A549 (cell line): ENCODE data around the gene GSE1. TPM values are rescaled to one million over a fixed set of nuclear protein-coding genes. Genes with fewer than 3 reads are reported as not detected.

Experiments
- ATAC-seq, 2 experiments: fragments of 200-7000 bp in 1 of 2; fragments of >200 bp in 1 of 2; cut with Nextera tagmentation in 1 of 2; cut with Tn5 transposase in 1 of 2; 3 replicates each; pipeline versions ENCODE4 v1.8.0 to v1.9.1; 2018 to 2020; ENCODE audit warnings: mild to moderate bottlenecking in 1 of 2, moderate library complexity in 1 of 2
- CTCF ChIA-PET: fragments of 300-600 bp; sonication (Branson Sonifier 250); formaldehyde crosslinking; extraction: SDS; loops from one replicate; lab custom pipeline; 2021; ENCODE audit warnings: antibody characterized with exemption, inconsistent platforms; lab: Yijun Ruan, JAX
- POLR2A ChIA-PET: fragments of 350-600 bp; formaldehyde crosslinking; extraction: SDS; loops from one replicate; lab custom pipeline; 2021; ENCODE audit warnings: antibody characterized with exemption, inconsistent platforms; lab: Yijun Ruan, JAX
- DNase-seq, 2 experiments: peaks; one replicate each; pipeline versions ENCODE4 v3.0.0 to v3.0.0-alpha.2; 2011 to 2016; ENCODE audit warnings: low read depth in 1 of 2, low spot score in 1 of 2
- FAIRE-seq: peaks from 2 replicates; lab custom pipeline; 2011; peaks lifted over from hg19 to GRCh38; lab: Jason Lieb, UNC
- H3K27ac ChIP-seq, 2 experiments: fragments of >200 bp; sonication (Bioruptor Twin); formaldehyde crosslinking; 3 replicates each; pipeline ENCODE4 v1.5.1; 2016 to 2017
- H3K4me1 ChIP-seq: fragments of >200 bp; sonication (Bioruptor Twin); formaldehyde crosslinking; 3 replicates; pipeline ENCODE4 v1.6.1; 2016
- H3K4me2 ChIP-seq: fragments of >200 bp; sonication (Bioruptor Twin); formaldehyde crosslinking; 3 replicates; pipeline ENCODE4 v1.6.1; 2016
- H3K4me3 ChIP-seq: fragments of >200 bp; sonication (Bioruptor Twin); formaldehyde crosslinking; 3 replicates; pipeline ENCODE4 v1.5.1; 2016
- H3K9me3 ChIP-seq: fragments of >200 bp; sonication (Bioruptor Twin); formaldehyde crosslinking; 3 replicates; pipeline ENCODE4 v1.6.1; 2016
- BCL3 ChIP-seq: fragments of >200 bp; sonication (Bioruptor Twin); formaldehyde crosslinking; IDR thresholded peaks from 3 replicates; pipeline ENCODE4 v1.6.1; 2016
- BHLHE40 ChIP-seq: IDR thresholded peaks from 2 replicates; pipeline ENCODE4 v1.6.1; 2012; ENCODE audit warnings: low read depth, low read length, inconsistent platforms
- CBX2 ChIP-seq: fragments of 200-600 bp; sonication (generic); IDR thresholded peaks from 2 replicates; pipeline ENCODE4 v1.6.1; 2016; ENCODE audit warnings: low read depth, mild to moderate bottlenecking, borderline replicate concordance
- EHF ChIP-seq: fragments of 250-450 bp; sonication (Bioruptor Pico); IDR thresholded peaks from 2 replicates; pipeline ENCODE4 v1.5.0; 2020; ENCODE audit warnings: mild to moderate bottlenecking
- EP300 ChIP-seq, 2 experiments: fragments of >200 bp; sonication (Bioruptor Twin); formaldehyde crosslinking; IDR thresholded peaks; 2 replicates in 1 of 2; 3 replicates in 1 of 2; pipeline ENCODE4 v1.6.1; 2016 to 2017
- ESRRA ChIP-seq: fragments of 150-350 bp; IDR thresholded peaks from 2 replicates; pipeline ENCODE4 v1.6.1; 2014; ENCODE audit warnings: mild to moderate bottlenecking, low read length, borderline replicate concordance
- FOSL2 ChIP-seq, 2 experiments: fragments of 450-650 bp in 1 of 2; fragments of >200 bp in 1 of 2; sonication (Bioruptor Twin) in 1 of 2; formaldehyde crosslinking; IDR thresholded peaks; 2 replicates each; pipeline versions ENCODE4 v1.5.0 to v1.6.1; 2016 to 2020; ENCODE audit warnings: mild to moderate bottlenecking in 1 of 2, moderate library complexity in 1 of 2
- HOXA7 ChIP-seq: fragments of 250-450 bp; sonication (Bioruptor Pico); IDR thresholded peaks from 2 replicates; pipeline ENCODE4 v1.5.0; 2020; ENCODE audit warnings: mild to moderate bottlenecking, moderate library complexity
- HOXB13 ChIP-seq: fragments of 250-450 bp; sonication (Bioruptor Pico); IDR thresholded peaks from 2 replicates; pipeline ENCODE4 v1.5.0; 2020; ENCODE audit warnings: low read depth, mild to moderate bottlenecking, moderate library complexity
- HOXB5 ChIP-seq: fragments of 250-450 bp; sonication (Bioruptor Pico); IDR thresholded peaks from 2 replicates; pipeline ENCODE4 v1.5.0; 2020; ENCODE audit warnings: mild to moderate bottlenecking, moderate library complexity
- JUNB ChIP-seq: fragments of >200 bp; sonication (Bioruptor Twin); formaldehyde crosslinking; IDR thresholded peaks from 2 replicates; pipeline ENCODE4 v1.6.1; 2016
- KDM1A ChIP-seq: fragments of 200-600 bp; sonication (generic); IDR thresholded peaks from 2 replicates; pipeline ENCODE4 v1.6.1; 2016; ENCODE audit warnings: low read depth, mild to moderate bottlenecking
- KDM5A ChIP-seq: fragments of 200-600 bp; sonication (generic); IDR thresholded peaks from 2 replicates; pipeline ENCODE4 v1.6.1; 2016; ENCODE audit warnings: antibody characterized with exemption, mild to moderate bottlenecking
- MAX ChIP-seq: IDR thresholded peaks from 2 replicates; pipeline ENCODE4 v1.6.1; 2012
- MYC ChIP-seq: IDR thresholded peaks from 2 replicates; pipeline ENCODE4 v1.6.1; 2012; ENCODE audit warnings: mild to moderate bottlenecking, inconsistent platforms, low read length, improper control_type of control experiment, borderline replicate concordance
- RAD21 ChIP-seq, 2 experiments: fragments of >200 bp in 1 of 2; sonication (Bioruptor Twin) in 1 of 2; formaldehyde crosslinking in 1 of 2; IDR thresholded peaks in 1 of 2; conservative IDR thresholded peaks in 1 of 2; 2 replicates in 1 of 2; 3 replicates in 1 of 2; pipeline ENCODE4 v1.6.1; 2012 to 2018; ENCODE audit warnings: inconsistent platforms in 1 of 2
- RCOR1 ChIP-seq: fragments of 150-350 bp; IDR thresholded peaks from 2 replicates; pipeline ENCODE4 v1.6.1; 2014; ENCODE audit warnings: antibody characterized with exemption, low read length, low read depth
- RNF2 ChIP-seq: fragments of 200-600 bp; sonication (generic); IDR thresholded peaks from 2 replicates; pipeline ENCODE4 v1.6.1; 2016; ENCODE audit warnings: low read depth, mild to moderate bottlenecking, antibody characterized with exemption, moderate library complexity, borderline replicate concordance
- TFCP2L1 ChIP-seq: fragments of 250-450 bp; sonication (Bioruptor Pico); IDR thresholded peaks from 2 replicates; pipeline ENCODE4 v1.5.0; 2021; ENCODE audit warnings: mild to moderate bottlenecking
- ZSCAN20 ChIP-seq: fragments of 250-450 bp; sonication (Bioruptor Pico); IDR thresholded peaks from 2 replicates; pipeline ENCODE4 v1.8.0; 2022; ENCODE audit warnings: mild to moderate bottlenecking, moderate library complexity
- WGBS: methylation state at CpG from one replicate; pipeline ENCODE4 v1.1.6; 2017; ENCODE audit errors: missing lambda C conversion rate; 5-methylcytosine and 5-hydroxymethylcytosine counted together
- polyA plus RNA-seq, 4 experiments: library from polyadenylated mRNA; depleted of rRNA in 3 of 4; stranded (reverse); fragments of >200 nt; fragmentation: RNase III in 1 of 4; extraction: RNeasy Plus Mini Kit Qiagen cat#74134 plus additional on column Dnase treatment in 1 of 4; gene quantifications; 2 replicates in 3 of 4; 3 replicates in 1 of 4; pipeline ENCODE4 v1.2.3, GENCODE V29; 2011 to 2017

GSE1 gene
- polyA plus RNA-seq, 2 of the 4 experiments (the other 2 are of a cell fraction): 20.7 to 24.3 TPM

- no peaks in the 10 kb centered on the region for H3K4me1 ChIP-seq
- CTCF ChIA-PET: interaction anchor here (1.9 to 2.4 kb wide), 2 partner anchors 8 to 44 kb away, joined by 6 to 19 read pairs; no protein-coding TSS in a partner anchor
- no peak for FAIRE-seq
- POLR2A ChIA-PET: no interaction called here
- H3K9me3 ChIP-seq: no peaks in the 10 kb centered on the region
- H3K4me3 ChIP-seq: no peak overlapping the region
- no peak overlapping the region for H3K4me2 ChIP-seq
- no peak for ATAC-seq
- 87% methylated on average over 10 of the region's 10 CpGs for WGBS
- DNase-seq: no peak
- no peak overlapping the region for H3K27ac ChIP-seq
- TF ChIP-seq HOXB5 (CRISPR knock-in tag) (no peak), KDM5A (no peak), EP300 (IDR thresholded peaks at IDR 0.05) (no peak), FOSL2 (IDR thresholded peaks at IDR 0.05) (no peak), FOSL2 (CRISPR knock-in tag; IDR thresholded peaks at IDR 0.05) (no peak), KDM1A (no peak), RCOR1 (no peak), RNF2 (no peak), RAD21 (conservative IDR thresholded peaks at IDR 0.05 in 1 of 2, IDR thresholded peaks at IDR 0.05 in 1 of 2) (no peak), TFCP2L1 (CRISPR knock-in tag) (no peak), ESRRA (no peak), JUNB (no peak), BCL3 (no peak), CBX2 (no peak), MYC (no peak), MAX (no peak), BHLHE40 (no peak)
These were observed 41.1 kb upstream of the GSE1 start for GRCh38 chr16:85571813-85572619.

- CTCF ChIA-PET: interaction anchor here (0.8 to 2.4 kb wide), 11 partner anchors 9 to 179 kb away, joined by 3 to 19 read pairs (median 3); no protein-coding TSS in a partner anchor
- no peak for DNase-seq
- Histone ChIP-seq H3K9me3 (no peaks in the 10 kb centered on the region), H3K4me3 (no peak overlapping the region), H3K4me2 (no peak overlapping the region), H3K27ac (no peak overlapping the region), H3K4me1 (no peaks in the 10 kb centered on the region)
- TF ChIP-seq HOXA7 (no peak), HOXB13 (CRISPR knock-in tag) (no peak), BHLHE40 (no peak)
- WGBS: 89% methylated on average over 15 of the region's 15 CpGs
- no peak for ATAC-seq
- FAIRE-seq: no peak
- POLR2A ChIA-PET: no interaction called here
These were observed 40.0 kb upstream of the GSE1 start for GRCh38 chr16:85573045-85573695.

- no peaks in the 10 kb centered on the region for H3K4me1 ChIP-seq
- DNase-seq: no peak
- ATAC-seq: no peak
- POLR2A ChIA-PET: no interaction called here
- H3K4me2 ChIP-seq: no peak overlapping the region
- H3K27ac ChIP-seq: no peak overlapping the region
- 88% methylated on average over 37 of the region's 37 CpGs for WGBS
- FAIRE-seq: no peak
- TF ChIP-seq RNF2 (no peak), JUNB (no peak), EHF (CRISPR knock-in tag) (no peak), ZSCAN20 (no peak), HOXB13 (CRISPR knock-in tag) (no peak)
- TF ChIP-seq, all 56 proteins: peak for 0
- CTCF ChIA-PET: interaction anchor here (0.8 to 2.4 kb wide), 14 partner anchors 10 to 180 kb away, joined by 3 to 19 read pairs (median 3); no protein-coding TSS in a partner anchor
- H3K9me3 ChIP-seq: no peaks in the 10 kb centered on the region
- no peak overlapping the region for H3K4me3 ChIP-seq
These were observed 39.2 kb upstream of the GSE1 start for GRCh38 chr16:85573696-85574641.
